Activated T-cell treated with anti-CD3 and anti-CD28 coated beads, Interleukin-2, amount 50 U/mL, for 4 hours (primary cell): Measurements from ENCODE around the gene GLIS2. TPM values are rescaled to one million over a fixed set of nuclear protein-coding genes. Genes with fewer than 3 reads are reported as not detected.
"Not testable (repeated sequence)": the region's sequence is repeated elsewhere in the genome, so short reads cannot be mapped to it uniquely, and the experiment has no call there.

ENCODE experiments used
- ATAC-seq, 2 donors: fragments of 200-7000 bp; cut with Tn5 transposase; one replicate each; pipeline ENCODE4 v1.10.0; 2021
- DNase-seq: peaks from one replicate; pipeline ENCODE4 v3.0.0-alpha.2; 2020
- H3K27me3 Mint-ChIP-seq: one replicate; pipeline ENCODE4 v1.8.0; 2021; ENCODE audit warnings: low read depth, mixed read lengths
- H3K36me3 Mint-ChIP-seq: one replicate; pipeline ENCODE4 v1.8.0; 2022; ENCODE audit warnings: mixed read lengths; ENCODE audit not compliant: insufficient read depth
- H3K4me1 Mint-ChIP-seq: one replicate; pipeline ENCODE4 v1.8.0; 2021; ENCODE audit warnings: low read depth, mixed read lengths
- H3K4me3 Mint-ChIP-seq: one replicate; pipeline ENCODE4 v1.8.0; 2021; ENCODE audit warnings: mild to moderate bottlenecking, moderate library complexity, mixed read lengths
- H3K9me3 Mint-ChIP-seq: one replicate; pipeline ENCODE4 v1.8.0; 2021; ENCODE audit warnings: mixed read lengths
- total RNA-seq, 3 donors: library from RNA; stranded (reverse); gene quantifications; one replicate each; pipeline ENCODE4 v1.2.1, GENCODE V29; 2021

Gene GLIS2
- total RNA-seq, 3 donors from 2014 or later, result 0.11 to 0.19 (median 0.13) TPM

GRCh38 chr16:4332623-4333307, 16.9 kb downstream of the GLIS2 start:
- H3K9me3 Mint-ChIP-seq, result no peaks in the 10 kb centered on the region
- H3K4me1 Mint-ChIP-seq, result peaks cover 5% of the 10 kb centered on the region
- ATAC-seq (no peak), DNase-seq (no peak)
- no peaks in the 10 kb centered on the region for H3K27me3 Mint-ChIP-seq
- no peaks in the 10 kb centered on the region for H3K36me3 Mint-ChIP-seq
- no peak overlapping the region for H3K4me3 Mint-ChIP-seq

GRCh38 chr16:4333308-4333638, 17.4 kb downstream of the GLIS2 start:
- peaks cover 2% of the 10 kb centered on the region for H3K4me1 Mint-ChIP-seq
- no peak overlapping the region for H3K4me3 Mint-ChIP-seq
- H3K9me3 Mint-ChIP-seq, result no peaks in the 10 kb centered on the region
- DNase-seq (no peak), ATAC-seq (no peak)
- no peaks in the 10 kb centered on the region for H3K27me3 Mint-ChIP-seq
- H3K36me3 Mint-ChIP-seq, result no peaks in the 10 kb centered on the region

- not testable (repeated sequence) for ATAC-seq, H3K4me3 Mint-ChIP-seq, H3K9me3 Mint-ChIP-seq, H3K4me1 Mint-ChIP-seq, DNase-seq, H3K27me3 Mint-ChIP-seq, H3K36me3 Mint-ChIP-seq
Observed at GRCh38 chr16:4333714-4334113, 17.8 kb downstream of the GLIS2 start.

- Mint-ChIP-seq H3K27me3 (no peaks in the 10 kb centered on the region), H3K36me3 (no peaks in the 10 kb centered on the region), H3K4me3 (no peak overlapping the region), H3K4me1 (no peaks in the 10 kb centered on the region), H3K9me3 (no peaks in the 10 kb centered on the region)
- no peak for DNase-seq
- ATAC-seq, result no peak
Observed at GRCh38 chr16:4334724-4335495, 19.0 kb downstream of the GLIS2 start.

DNA sequence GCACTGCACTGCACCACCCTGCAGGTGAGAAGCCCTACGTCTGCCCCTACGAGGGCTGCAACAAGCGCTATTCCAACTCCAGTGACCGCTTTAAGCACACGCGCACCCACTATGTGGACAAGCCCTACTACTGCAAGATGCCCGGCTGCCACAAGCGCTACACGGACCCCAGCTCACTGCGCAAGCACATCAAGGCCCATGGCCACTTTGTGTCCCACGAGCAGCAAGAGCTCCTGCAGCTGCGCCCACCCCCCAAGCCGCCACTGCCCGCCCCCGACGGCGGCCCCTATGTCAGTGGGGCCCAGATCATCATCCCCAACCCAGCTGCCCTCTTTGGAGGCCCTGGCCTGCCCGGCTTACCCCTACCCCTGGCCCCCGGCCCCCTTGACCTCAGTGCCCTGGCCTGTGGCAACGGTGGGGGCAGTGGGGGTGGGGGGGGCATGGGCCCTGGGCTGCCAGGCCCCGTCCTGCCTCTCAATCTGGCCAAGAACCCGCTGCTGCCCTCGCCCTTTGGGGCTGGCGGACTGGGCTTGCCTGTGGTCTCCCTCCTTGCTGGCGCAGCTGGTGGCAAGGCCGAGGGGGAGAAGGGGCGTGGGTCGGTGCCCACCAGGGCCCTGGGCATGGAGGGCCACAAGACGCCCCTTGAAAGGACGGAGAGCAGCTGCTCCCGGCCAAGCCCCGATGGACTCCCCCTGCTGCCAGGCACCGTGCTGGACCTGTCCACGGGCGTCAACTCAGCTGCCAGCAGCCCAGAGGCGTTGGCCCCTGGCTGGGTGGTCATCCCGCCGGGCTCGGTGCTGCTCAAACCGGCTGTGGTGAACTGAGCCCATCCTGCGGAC, 21.1 kb downstream of the GLIS2 start:
- no peak for ATAC-seq
- no peaks in the 10 kb centered on the region for H3K9me3 Mint-ChIP-seq
- H3K36me3 Mint-ChIP-seq, result no peaks in the 10 kb centered on the region
- H3K27me3 Mint-ChIP-seq, result no peaks in the 10 kb centered on the region
- no peak overlapping the region for H3K4me3 Mint-ChIP-seq
- DNase-seq, result no peak
- no peaks in the 10 kb centered on the region for H3K4me1 Mint-ChIP-seq

DNA sequence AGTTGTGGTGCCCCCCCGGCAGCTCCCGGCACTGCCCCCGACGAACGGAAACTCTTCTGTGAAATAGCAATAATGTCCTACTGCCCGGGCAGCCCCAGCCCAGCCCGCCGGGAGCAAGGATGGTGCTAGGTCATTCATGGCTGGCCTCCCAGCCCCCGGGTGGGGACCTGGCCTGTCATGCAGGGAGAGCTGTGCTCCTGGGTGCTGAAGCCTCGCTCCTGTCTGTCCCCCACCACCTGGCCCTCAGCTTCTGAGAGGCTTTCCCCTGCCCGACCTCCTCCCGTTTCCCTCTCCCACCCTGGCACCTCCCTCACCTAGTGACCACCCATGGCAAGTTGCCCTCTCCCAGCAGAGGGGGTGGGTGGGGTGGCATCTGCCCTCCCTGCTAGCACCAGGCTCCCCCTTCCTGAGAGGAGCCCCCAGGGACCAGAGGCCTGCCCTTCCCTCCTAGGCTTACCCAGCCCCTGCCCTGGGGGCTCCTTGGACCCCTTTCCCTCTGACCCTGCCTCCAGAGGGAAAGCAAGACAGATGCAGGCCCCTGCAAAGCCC, 21.7 kb downstream of the GLIS2 start:
- Mint-ChIP-seq H3K4me3 (no peak overlapping the region), H3K36me3 (no peaks in the 10 kb centered on the region), H3K27me3 (no peaks in the 10 kb centered on the region), H3K9me3 (no peaks in the 10 kb centered on the region), H3K4me1 (no peaks in the 10 kb centered on the region)
- ATAC-seq, result no peak
- DNase-seq, result no peak

- no peak for DNase-seq
- H3K4me3 Mint-ChIP-seq, result no peak overlapping the region
- H3K27me3 Mint-ChIP-seq, result no peaks in the 10 kb centered on the region
- no peaks in the 10 kb centered on the region for H3K9me3 Mint-ChIP-seq
- ATAC-seq, result no peak
- H3K4me1 Mint-ChIP-seq, result no peaks in the 10 kb centered on the region
- H3K36me3 Mint-ChIP-seq, result no peaks in the 10 kb centered on the region
Observed at GRCh38 chr16:4338125-4338582, 22.3 kb downstream of the GLIS2 start.

DNA sequence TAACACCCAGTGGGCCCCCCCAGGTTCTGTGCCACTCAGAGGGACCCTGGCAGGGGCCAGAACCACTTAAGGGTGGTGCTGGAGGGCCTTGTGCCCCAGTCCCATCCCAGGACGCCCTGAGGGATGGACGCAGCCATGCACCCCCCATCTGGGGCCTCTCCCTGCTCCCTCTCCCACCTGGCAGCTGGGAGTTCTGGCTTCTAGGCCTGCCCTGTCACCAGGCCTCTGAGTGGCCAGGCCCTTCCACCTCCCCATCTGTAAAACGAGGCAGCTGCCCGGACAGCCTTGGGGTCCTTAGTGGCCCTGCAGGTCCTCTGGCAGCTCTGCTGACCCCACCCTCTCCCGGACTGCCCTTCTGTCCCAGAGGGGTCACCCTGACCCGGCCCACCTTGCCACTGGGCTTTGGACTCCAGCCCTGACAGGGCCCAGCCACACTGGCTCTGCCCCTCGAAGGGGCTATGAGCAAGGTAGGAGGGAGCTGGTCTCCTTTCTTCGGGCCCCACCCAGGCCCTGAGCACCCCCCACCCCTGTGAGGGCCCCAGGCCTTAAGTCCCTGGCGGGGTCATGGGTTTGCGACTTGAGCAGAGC, 22.9 kb downstream of the GLIS2 start:
- no peaks in the 10 kb centered on the region for H3K36me3 Mint-ChIP-seq
- H3K4me1 Mint-ChIP-seq, result no peaks in the 10 kb centered on the region
- no peak overlapping the region for H3K4me3 Mint-ChIP-seq
- H3K9me3 Mint-ChIP-seq, result no peaks in the 10 kb centered on the region
- ATAC-seq, result no peak
- no peaks in the 10 kb centered on the region for H3K27me3 Mint-ChIP-seq
- no peak for DNase-seq

DNA sequence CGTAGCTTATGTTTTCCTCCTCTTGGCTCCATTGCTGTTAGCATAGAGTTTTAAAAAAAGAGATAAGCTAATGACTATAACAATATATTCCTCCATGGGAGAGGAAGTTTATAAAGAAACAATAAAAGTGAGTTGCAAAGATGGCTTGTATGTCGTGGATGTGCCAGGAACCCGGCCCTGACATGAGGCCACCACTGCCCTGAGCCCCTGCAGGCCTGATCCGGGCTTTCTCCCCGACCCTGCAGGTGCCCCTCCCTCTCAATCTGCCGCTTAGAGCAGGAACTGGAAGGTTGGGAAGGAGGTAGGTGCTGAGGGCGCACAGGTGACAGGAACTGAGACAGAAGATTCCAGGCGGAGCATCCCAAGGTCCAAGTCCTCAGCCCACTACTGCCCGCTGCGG, 23.6 kb downstream of the GLIS2 start:
- Mint-ChIP-seq H3K9me3 (no peaks in the 10 kb centered on the region), H3K4me3 (no peak overlapping the region), H3K27me3 (no peaks in the 10 kb centered on the region), H3K4me1 (no peaks in the 10 kb centered on the region), H3K36me3 (no peaks in the 10 kb centered on the region)
- ATAC-seq (no peak), DNase-seq (no peak)

DNA sequence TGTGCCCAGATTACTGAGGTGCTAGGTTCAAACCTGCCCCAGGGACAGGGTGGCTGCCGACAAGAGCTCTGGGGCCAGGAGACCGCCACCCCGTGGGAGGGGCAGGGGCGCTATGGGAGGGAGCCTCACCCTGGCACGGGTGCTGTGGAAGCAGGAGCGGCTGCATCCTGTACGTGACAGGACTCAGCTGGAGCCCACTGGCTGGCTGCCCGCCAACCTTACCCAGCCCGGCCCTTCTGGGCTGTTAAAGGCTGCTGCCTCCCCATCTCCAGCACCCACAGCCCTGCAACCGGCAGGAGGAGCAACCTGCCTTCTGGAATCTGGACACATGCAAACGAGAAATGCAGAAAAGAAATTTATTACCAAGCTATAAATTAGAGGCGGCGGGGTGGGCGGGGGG, 24.0 kb downstream of the GLIS2 start:
- no peaks in the 10 kb centered on the region for H3K27me3 Mint-ChIP-seq
- ATAC-seq (no peak), DNase-seq (no peak)
- H3K36me3 Mint-ChIP-seq, result no peaks in the 10 kb centered on the region
- no peaks in the 10 kb centered on the region for H3K9me3 Mint-ChIP-seq
- H3K4me1 Mint-ChIP-seq, result peaks cover 2% of the 10 kb centered on the region
- no peak overlapping the region for H3K4me3 Mint-ChIP-seq

DNA sequence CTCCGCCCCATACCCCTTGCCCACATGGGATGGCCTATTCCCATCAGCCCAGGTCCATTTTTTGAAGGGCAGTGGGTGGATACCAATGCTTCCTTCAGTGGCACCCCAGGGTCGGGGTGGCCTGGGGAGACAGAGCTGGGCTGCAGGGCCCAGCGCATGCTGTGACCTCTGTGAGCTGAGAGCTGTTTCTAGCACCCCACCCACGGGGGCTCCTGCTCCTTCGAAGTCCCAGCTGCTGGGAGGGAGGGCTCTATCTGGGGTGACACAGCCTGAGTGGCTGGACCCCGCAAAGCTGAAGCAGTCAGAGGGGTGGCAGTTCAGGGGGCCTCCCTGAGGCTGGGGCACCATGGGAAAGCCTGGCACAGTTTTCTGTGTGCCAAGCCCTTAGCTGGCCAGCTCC, 24.6 kb downstream of the GLIS2 start:
- Mint-ChIP-seq H3K9me3 (no peaks in the 10 kb centered on the region), H3K4me1 (peaks cover 4% of the 10 kb centered on the region), H3K27me3 (no peaks in the 10 kb centered on the region), H3K36me3 (no peaks in the 10 kb centered on the region), H3K4me3 (no peak overlapping the region)
- DNase-seq, result no peak
- no peak for ATAC-seq

DNA sequence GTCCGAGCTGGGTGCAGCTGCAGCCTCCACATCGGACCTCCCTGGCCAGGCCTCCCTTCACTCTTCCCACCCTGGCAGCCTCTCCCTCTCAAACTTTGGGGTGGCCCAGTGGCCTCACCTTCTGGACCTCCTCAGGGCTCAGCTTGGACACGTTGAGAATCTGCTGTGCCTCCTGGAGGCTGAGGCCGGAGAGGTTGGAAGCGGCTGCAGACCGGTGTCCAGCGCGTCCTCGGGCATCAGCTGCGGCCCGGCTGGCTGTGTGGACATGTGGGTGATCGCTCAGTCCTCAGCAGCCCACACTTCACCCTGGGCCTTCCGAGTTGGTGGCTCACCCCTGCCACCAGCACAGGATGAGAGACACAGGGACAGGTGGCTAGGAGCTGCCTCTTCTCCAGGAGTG, 25.4 kb downstream of the GLIS2 start:
- Mint-ChIP-seq H3K27me3 (no peaks in the 10 kb centered on the region), H3K4me1 (peaks cover 4% of the 10 kb centered on the region), H3K9me3 (no peaks in the 10 kb centered on the region), H3K4me3 (no peak overlapping the region), H3K36me3 (no peaks in the 10 kb centered on the region)
- ATAC-seq, result no peak
- DNase-seq, result no peak

DNA sequence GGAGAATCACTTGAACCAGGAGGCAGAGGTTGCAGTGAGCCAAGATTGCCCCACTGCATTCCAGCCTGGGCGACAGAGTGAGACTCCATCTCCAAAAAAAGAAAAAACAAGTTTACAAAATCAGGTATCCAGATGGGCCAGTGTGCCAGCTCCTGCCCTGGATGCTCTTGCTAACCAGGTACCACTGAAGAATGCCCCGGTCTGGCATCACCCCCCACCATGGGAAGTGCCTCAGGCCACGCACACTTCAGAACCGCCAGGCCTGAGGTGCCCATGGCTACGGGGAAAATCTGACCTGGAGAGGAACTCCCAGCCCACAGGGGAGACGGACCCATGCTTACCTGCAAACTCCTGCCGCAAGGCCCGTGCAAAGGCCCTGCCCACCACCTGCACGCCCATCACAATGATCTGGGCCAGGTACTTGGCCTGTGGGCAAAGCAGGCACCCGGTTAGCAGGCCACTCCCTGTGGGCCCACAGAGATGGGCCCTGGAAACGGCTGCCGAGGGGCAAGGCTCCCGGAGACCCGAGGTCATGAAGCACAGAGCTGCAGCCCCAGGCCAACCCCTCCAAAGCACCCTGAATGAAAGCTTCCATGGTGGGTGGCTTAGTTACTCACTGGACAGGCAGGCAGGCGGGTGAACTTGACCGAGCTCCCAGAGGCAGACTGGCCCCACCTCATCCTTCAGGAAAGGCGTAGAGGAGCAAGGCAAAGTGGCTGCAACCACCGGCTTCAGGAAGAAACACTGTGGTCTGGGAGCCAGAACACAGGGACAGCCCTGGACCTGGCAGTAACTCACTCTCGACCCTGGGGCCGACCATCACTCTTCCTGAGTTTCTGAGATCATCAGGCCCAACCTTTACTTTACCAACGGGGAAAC, 27.2 kb downstream of the GLIS2 start:
- Mint-ChIP-seq H3K27me3 (no peaks in the 10 kb centered on the region), H3K4me1 (peaks cover 9% of the 10 kb centered on the region), H3K36me3 (peaks cover under 1% of the 10 kb centered on the region), H3K9me3 (no peaks in the 10 kb centered on the region), H3K4me3 (no peak overlapping the region)
- DNase-seq, result no peak
- no peak for ATAC-seq
